ENCODE measurements around the gene OSBPL2. TPM values are rescaled to one million over a fixed set of nuclear protein-coding genes. Genes with fewer than 3 reads are reported as not detected.

OSBPL2 gene
- total and polyA plus RNA-seq, 3 experiments from 2014 or later, result 24.5 to 24.7 (median 24.6) TPM

GRCh38 chr20:62254021-62254724 is 15.9 kb downstream of the OSBPL2 start:
- no peaks in the 10 kb centered on the region for H3K27me3 ChIP-seq (ENCODE audit: insufficient read depth, low read length, poor library complexity, severe bottlenecking)
- H3K9me3 ChIP-seq (ENCODE audit: low read length), result no peaks in the 10 kb centered on the region
- DNase-seq, result no peak
- no peak overlapping the region for H3K4me3 Mint-ChIP-seq
- H3K27ac Mint-ChIP-seq, result peak overlapping the region in 3 of 8 donors; percentile 32 to 70 (median 68)
- H3K27ac ChIP-seq (ENCODE audit: low read depth, low read length), result no peak overlapping the region
- ChIA-PET CTCF (no interaction called here), POLR2A (interaction anchor here (0.6 kb wide), 1 partner anchor 7 kb away, joined by 4 read pairs; no protein-coding TSS in a partner anchor)
- peaks cover 2% of the 10 kb centered on the region for H3K36me3 ChIP-seq (ENCODE audit: insufficient read depth, low read length)
- no peaks in the 10 kb centered on the region for H3K4me1 ChIP-seq (ENCODE audit: insufficient read depth, low read length)
- H3K36me3 Mint-ChIP-seq, result peaks cover 0 to 56% (median 13%) of the 10 kb centered on the region in 3 donors
- no peaks in the 10 kb centered on the region for H3K9me3 Mint-ChIP-seq
- no peak overlapping the region for H3K4me3 ChIP-seq (ENCODE audit: low read length)
- peaks cover 24 to 41% (median 32%) of the 10 kb centered on the region in 3 donors for H3K4me1 Mint-ChIP-seq
- no peaks in the 10 kb centered on the region for H3K27me3 Mint-ChIP-seq

DNA sequence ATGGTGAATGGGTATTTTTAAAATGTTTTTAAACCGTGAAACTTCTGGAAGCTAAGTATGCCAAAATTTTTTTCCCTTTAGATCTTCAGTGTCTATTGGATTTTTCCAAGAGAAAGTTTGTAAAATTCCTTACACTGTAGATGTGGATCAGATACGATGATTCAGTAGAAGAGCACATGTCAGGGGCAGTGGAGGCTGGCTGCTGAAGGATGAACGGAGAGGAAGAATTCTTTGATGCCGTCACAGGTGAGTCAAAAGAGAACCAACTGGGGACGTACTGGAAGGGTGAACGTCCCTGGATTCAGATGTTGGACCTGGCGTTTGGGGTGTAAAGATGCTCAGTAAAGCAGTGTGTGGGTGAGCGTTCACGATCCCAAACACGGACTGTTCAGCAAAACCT is 17.7 kb downstream of the OSBPL2 start:
- Histone ChIP-seq H3K4me3 (ENCODE audit: low read length) (no peak overlapping the region), H3K4me1 (ENCODE audit: insufficient read depth, low read length) (no peaks in the 10 kb centered on the region), H3K9me3 (ENCODE audit: low read length) (no peaks in the 10 kb centered on the region), H3K27ac (ENCODE audit: low read depth, low read length) (no peak overlapping the region), H3K27me3 (ENCODE audit: insufficient read depth, low read length, poor library complexity, severe bottlenecking) (no peaks in the 10 kb centered on the region), H3K36me3 (ENCODE audit: insufficient read depth, low read length) (peaks cover 14% of the 10 kb centered on the region)
- H3K27me3 Mint-ChIP-seq, result no peaks in the 10 kb centered on the region
- CTCF ChIA-PET, result no interaction called here
- peaks cover 0 to 70% (median 16%) of the 10 kb centered on the region in 3 donors for H3K36me3 Mint-ChIP-seq
- POLR2A ChIA-PET, result no interaction called here
- no peak for DNase-seq
- no peak overlapping the region for H3K27ac Mint-ChIP-seq
- H3K4me1 Mint-ChIP-seq, result peaks cover 18 to 32% (median 23%) of the 10 kb centered on the region in 3 donors
- H3K4me3 Mint-ChIP-seq, result no peak overlapping the region
- no peaks in the 10 kb centered on the region for H3K9me3 Mint-ChIP-seq

- H3K36me3 Mint-ChIP-seq, result peaks cover 0 to 87% (median 15%) of the 10 kb centered on the region in 3 donors
- H3K27me3 Mint-ChIP-seq, result no peaks in the 10 kb centered on the region
- H3K4me3 Mint-ChIP-seq, result no peak overlapping the region
- H3K27ac Mint-ChIP-seq, result no peak overlapping the region
- peaks cover 11 to 16% (median 13%) of the 10 kb centered on the region in 3 donors for H3K4me1 Mint-ChIP-seq
- Histone ChIP-seq H3K4me3 (ENCODE audit: low read length) (no peak overlapping the region), H3K9me3 (ENCODE audit: low read length) (no peaks in the 10 kb centered on the region), H3K4me1 (ENCODE audit: insufficient read depth, low read length) (no peaks in the 10 kb centered on the region), H3K27ac (ENCODE audit: low read depth, low read length) (no peak overlapping the region), H3K27me3 (ENCODE audit: insufficient read depth, low read length, poor library complexity, severe bottlenecking) (no peaks in the 10 kb centered on the region), H3K36me3 (ENCODE audit: insufficient read depth, low read length) (peaks cover 21% of the 10 kb centered on the region)
- ChIA-PET CTCF (no interaction called here), POLR2A (no interaction called here)
- DNase-seq, result no peak
- H3K9me3 Mint-ChIP-seq, result no peaks in the 10 kb centered on the region
These were observed 20.4 kb downstream of the OSBPL2 start for GRCh38 chr20:62258499-62259293.

- Histone ChIP-seq H3K27ac (ENCODE audit: low read depth, low read length) (no peak overlapping the region), H3K9me3 (ENCODE audit: low read length) (no peaks in the 10 kb centered on the region), H3K36me3 (ENCODE audit: insufficient read depth, low read length) (peaks cover 21% of the 10 kb centered on the region), H3K4me1 (ENCODE audit: insufficient read depth, low read length) (no peaks in the 10 kb centered on the region), H3K4me3 (ENCODE audit: low read length) (no peak overlapping the region), H3K27me3 (ENCODE audit: insufficient read depth, low read length, poor library complexity, severe bottlenecking) (no peaks in the 10 kb centered on the region)
- CTCF ChIA-PET, result no interaction called here
- Mint-ChIP-seq H3K4me1 (peaks cover 10 to 12% (median 11%) of the 10 kb centered on the region in 3 donors), H3K27me3 (no peaks in the 10 kb centered on the region), H3K4me3 (no peak overlapping the region), H3K27ac (no peak overlapping the region), H3K9me3 (no peaks in the 10 kb centered on the region), H3K36me3 (peaks cover 0 to 87% (median 15%) of the 10 kb centered on the region in 3 donors)
- DNase-seq, result no peak
- POLR2A ChIA-PET, result no interaction called here
These were observed 20.9 kb downstream of the OSBPL2 start for GRCh38 chr20:62259294-62259565.

DNA sequence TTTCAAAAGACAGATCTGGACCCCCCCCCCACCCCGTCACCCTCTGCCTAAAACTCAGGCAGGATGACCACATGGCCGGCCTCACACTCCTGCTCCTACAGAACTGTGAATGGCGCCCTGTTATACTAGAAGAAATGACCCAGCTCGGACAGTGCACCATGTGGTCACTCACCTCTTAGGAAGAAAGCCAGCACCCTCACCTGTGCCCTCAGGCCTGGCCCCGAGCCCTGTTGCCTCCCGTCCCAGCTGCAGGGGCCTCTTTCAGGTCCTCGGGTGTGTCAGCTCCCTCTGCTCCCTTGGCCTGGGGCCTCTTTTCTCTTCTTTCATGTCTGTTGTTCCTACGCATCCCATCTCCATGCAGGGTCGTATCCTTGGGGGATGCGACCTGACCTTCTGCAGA is 23.7 kb downstream of the OSBPL2 start:
- peaks cover 9 to 89% (median 22%) of the 10 kb centered on the region in 3 donors for H3K36me3 Mint-ChIP-seq
- H3K27me3 Mint-ChIP-seq, result no peaks in the 10 kb centered on the region
- H3K4me3 ChIP-seq (ENCODE audit: low read length), result no peak overlapping the region
- H3K27ac ChIP-seq (ENCODE audit: low read depth, low read length), result no peak overlapping the region
- peaks cover 36% of the 10 kb centered on the region for H3K36me3 ChIP-seq (ENCODE audit: insufficient read depth, low read length)
- H3K4me1 Mint-ChIP-seq, result peaks cover 5 to 7% (median 6%) of the 10 kb centered on the region in 3 donors
- no peak overlapping the region for H3K4me3 Mint-ChIP-seq
- ChIA-PET POLR2A (no interaction called here), CTCF (no interaction called here)
- H3K4me1 ChIP-seq (ENCODE audit: insufficient read depth, low read length), result no peaks in the 10 kb centered on the region
- no peaks in the 10 kb centered on the region for H3K27me3 ChIP-seq (ENCODE audit: insufficient read depth, low read length, poor library complexity, severe bottlenecking)
- peak overlapping the region in 2 of 8 donors; percentile 15 to 70 for H3K27ac Mint-ChIP-seq
- no peaks in the 10 kb centered on the region for H3K9me3 ChIP-seq (ENCODE audit: low read length)
- no peaks in the 10 kb centered on the region for H3K9me3 Mint-ChIP-seq
- no peak for DNase-seq

DNA sequence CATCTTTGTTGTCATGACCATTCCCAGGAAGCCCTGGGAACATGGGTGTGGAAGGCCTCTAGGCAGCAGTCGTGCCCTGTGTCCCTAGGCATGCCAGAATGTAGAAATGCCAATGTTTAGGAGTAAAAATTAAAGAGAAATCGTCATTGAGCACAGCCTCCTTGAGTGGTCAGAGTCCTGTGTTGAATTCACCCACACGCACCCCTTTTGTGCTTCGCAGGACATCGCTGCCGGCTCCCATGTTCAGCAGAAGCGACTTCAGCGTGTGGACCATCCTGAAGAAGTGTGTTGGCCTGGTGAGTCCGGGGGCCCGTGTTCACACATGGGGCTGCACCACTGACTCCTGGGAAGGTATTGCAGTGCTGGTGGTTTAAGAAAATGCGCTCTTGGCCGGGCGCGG is 25.1 kb downstream of the OSBPL2 start:
- no peaks in the 10 kb centered on the region for H3K9me3 ChIP-seq (ENCODE audit: low read length)
- CTCF ChIA-PET, result no interaction called here

DNA sequence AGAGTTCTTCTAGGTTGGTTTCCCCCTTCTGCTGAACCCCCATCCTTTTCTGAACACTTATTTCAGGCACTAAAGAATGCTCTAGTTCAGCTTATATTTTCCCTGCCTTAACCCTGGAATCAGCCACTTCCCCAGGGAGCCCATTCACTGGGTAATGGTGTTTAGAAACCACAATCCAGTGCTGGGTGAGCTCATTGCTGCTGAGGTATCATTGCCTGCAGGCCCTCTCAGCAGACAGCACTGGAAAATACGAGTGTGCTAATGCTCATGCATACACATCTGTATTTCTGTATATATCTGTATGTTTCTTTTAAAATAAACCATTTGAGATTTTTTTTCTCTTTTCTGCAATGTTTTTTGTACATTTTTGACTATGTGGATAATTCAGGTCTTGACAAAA is 27.0 kb downstream of the OSBPL2 start:
- Histone ChIP-seq H3K4me3 (ENCODE audit: low read length) (no peak overlapping the region), H3K36me3 (ENCODE audit: insufficient read depth, low read length) (peaks cover 27% of the 10 kb centered on the region), H3K27me3 (ENCODE audit: insufficient read depth, low read length, poor library complexity, severe bottlenecking) (no peaks in the 10 kb centered on the region), H3K27ac (ENCODE audit: low read depth, low read length) (no peak overlapping the region), H3K9me3 (ENCODE audit: low read length) (no peaks in the 10 kb centered on the region), H3K4me1 (ENCODE audit: insufficient read depth, low read length) (no peaks in the 10 kb centered on the region)
- ChIA-PET CTCF (interaction anchor here (1.9 kb wide), 1 partner anchor 41 kb away, joined by 4 read pairs; no protein-coding TSS in a partner anchor), POLR2A (no interaction called here)
- Mint-ChIP-seq H3K36me3 (peaks cover 9 to 73% (median 18%) of the 10 kb centered on the region in 3 donors), H3K9me3 (no peaks in the 10 kb centered on the region), H3K4me3 (no peak overlapping the region), H3K4me1 (peaks cover 0 to 3% (median 0%) of the 10 kb centered on the region in 3 donors), H3K27me3 (no peaks in the 10 kb centered on the region), H3K27ac (no peak overlapping the region)
- no peak for DNase-seq

More for the DNA sequence above, 25.1 kb downstream of the OSBPL2 start:
- Histone ChIP-seq H3K4me1 (ENCODE audit: insufficient read depth, low read length) (no peaks in the 10 kb centered on the region), H3K27me3 (ENCODE audit: insufficient read depth, low read length, poor library complexity, severe bottlenecking) (no peaks in the 10 kb centered on the region), H3K27ac (ENCODE audit: low read depth, low read length) (no peak overlapping the region), H3K4me3 (ENCODE audit: low read length) (no peak overlapping the region), H3K36me3 (ENCODE audit: insufficient read depth, low read length) (peaks cover 38% of the 10 kb centered on the region)
- peaks cover 9 to 85% (median 21%) of the 10 kb centered on the region in 3 donors for H3K36me3 Mint-ChIP-seq
- no peak overlapping the region for H3K4me3 Mint-ChIP-seq
- H3K9me3 Mint-ChIP-seq, result no peaks in the 10 kb centered on the region
- POLR2A ChIA-PET, result no interaction called here
- H3K27ac Mint-ChIP-seq, result peak overlapping the region in 1 of 8 donors; percentile 75
- no peaks in the 10 kb centered on the region for H3K27me3 Mint-ChIP-seq
- peaks cover 2 to 5% (median 3%) of the 10 kb centered on the region in 3 donors for H3K4me1 Mint-ChIP-seq
- no peak for DNase-seq

DNA sequence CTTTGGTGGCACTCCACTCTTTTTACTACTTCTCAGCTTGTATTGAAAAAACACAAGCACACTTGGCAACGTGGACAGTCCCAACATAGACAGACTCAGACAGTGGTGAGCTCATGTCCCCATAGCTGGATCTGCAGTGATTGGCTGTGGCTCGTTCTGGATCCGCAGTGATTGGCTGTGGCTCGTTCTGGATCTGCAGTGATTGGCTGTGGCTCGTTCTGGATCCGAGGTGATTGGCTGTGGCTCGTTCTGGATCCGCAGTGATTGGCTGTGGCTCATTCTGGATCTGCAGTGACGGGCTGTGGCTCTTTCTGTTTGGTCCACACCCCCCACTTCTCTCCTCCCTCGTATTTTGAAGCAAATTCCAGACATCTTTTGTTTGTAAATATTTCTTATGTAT is 28.0 kb downstream of the OSBPL2 start:
- Histone ChIP-seq H3K27ac (ENCODE audit: low read depth, low read length) (no peak overlapping the region), H3K4me3 (ENCODE audit: low read length) (no peak overlapping the region), H3K36me3 (ENCODE audit: insufficient read depth, low read length) (peaks cover 24% of the 10 kb centered on the region), H3K4me1 (ENCODE audit: insufficient read depth, low read length) (no peaks in the 10 kb centered on the region), H3K27me3 (ENCODE audit: insufficient read depth, low read length, poor library complexity, severe bottlenecking) (no peaks in the 10 kb centered on the region), H3K9me3 (ENCODE audit: low read length) (no peaks in the 10 kb centered on the region)
- POLR2A ChIA-PET, result no interaction called here
- H3K9me3 Mint-ChIP-seq, result no peaks in the 10 kb centered on the region
- H3K27me3 Mint-ChIP-seq, result no peaks in the 10 kb centered on the region
- CTCF ChIA-PET, result interaction anchor here (1.9 kb wide), 1 partner anchor 40 kb away, joined by 4 read pairs; no protein-coding TSS in a partner anchor
- H3K27ac Mint-ChIP-seq, result peak overlapping the region in 1 of 8 donors; percentile 38
- no peak overlapping the region for H3K4me3 Mint-ChIP-seq
- peaks cover 9 to 67% (median 16%) of the 10 kb centered on the region in 3 donors for H3K36me3 Mint-ChIP-seq
- H3K4me1 Mint-ChIP-seq, result peaks cover 0 to 3% (median 0%) of the 10 kb centered on the region in 3 donors
- DNase-seq, result no peak
